Measurements from ENCODE around the gene ZBTB20. TPM values are rescaled to one million over a fixed set of nuclear protein-coding genes. Genes with fewer than 3 reads are reported as not detected.

The ZBTB20 gene
- total and polyA plus RNA-seq, 10 of the 15 experiments (the other 5 are each of a cell fraction or from before 2014, with no cell fraction given): 0.20 to 5.5 (median 2.2) TPM

GRCh38 chr3:114790752-114791151, 356.3 kb downstream of the ZBTB20 start:
- H4K20me1 ChIP-seq (ENCODE audit: control insufficient read depth, insufficient read depth): no peaks in the 10 kb centered on the region
- no peak overlapping the region for H3K4me3 ChIP-seq
- POLR2A ChIA-PET: no interaction called here
- DNase-seq (ENCODE audit: low read depth, low spot score) (no peak), ATAC-seq (no peak), FAIRE-seq (no peak)
- no peak overlapping the region for H3K4me2 ChIP-seq (ENCODE audit: control insufficient read depth, insufficient read depth)
- no peak overlapping the region for H2AFZ ChIP-seq (ENCODE audit: control insufficient read depth, low read depth, low read length)
- no peaks in the 10 kb centered on the region for H3K9me3 ChIP-seq (replicated peaks; ENCODE audit: control insufficient read depth, insufficient read depth, low read length)
- H3K27ac ChIP-seq (ENCODE audit: control insufficient read depth, insufficient read depth): no peak overlapping the region
- CTCF ChIA-PET: interaction anchor here (0.7 kb wide), 1 partner anchor 21 kb away, joined by 3 read pairs; no protein-coding TSS in a partner anchor
- in situ Hi-C loops (cut with MboI) (no loop called here), intact Hi-C loops (cut with micrococcal nuclease; ENCODE audit: unreplicated experiment) (no loop called here)
- H3K9ac ChIP-seq (ENCODE audit: control insufficient read depth, insufficient read depth, low read length): no peak overlapping the region
- H3K79me2 ChIP-seq (ENCODE audit: control insufficient read depth, insufficient read depth, low read length): no peaks in the 10 kb centered on the region
- RAD21 ChIA-PET (ENCODE audit: unreplicated experiment): no interaction called here
- BruUV-seq (replicated peaks): no TSS peak
- SMC1A ChIA-PET (ENCODE audit: uncharacterized antibody, unreplicated experiment): interaction anchor here (1.2 kb wide), 1 partner anchor 19 kb away, joined by 3 read pairs; no protein-coding TSS in a partner anchor
- H3K36me3 ChIP-seq (ENCODE audit: control insufficient read depth in 2 of 2, insufficient read depth in 2 of 2, low read length in 1 of 2): no peaks in the 10 kb centered on the region
- H3K4me1 ChIP-seq (ENCODE audit: control insufficient read depth, insufficient read depth, low read length): no peaks in the 10 kb centered on the region
- no peak for TF ChIP-seq YY1 (IDR thresholded peaks at IDR 0.05; ENCODE audit: low read depth, low read length)
- no peak for TF ChIP-seq POLR2A (IDR thresholded peaks at IDR 0.05; ENCODE audit: low read depth, low read length)
- TF ChIP-seq, protein P1, sequence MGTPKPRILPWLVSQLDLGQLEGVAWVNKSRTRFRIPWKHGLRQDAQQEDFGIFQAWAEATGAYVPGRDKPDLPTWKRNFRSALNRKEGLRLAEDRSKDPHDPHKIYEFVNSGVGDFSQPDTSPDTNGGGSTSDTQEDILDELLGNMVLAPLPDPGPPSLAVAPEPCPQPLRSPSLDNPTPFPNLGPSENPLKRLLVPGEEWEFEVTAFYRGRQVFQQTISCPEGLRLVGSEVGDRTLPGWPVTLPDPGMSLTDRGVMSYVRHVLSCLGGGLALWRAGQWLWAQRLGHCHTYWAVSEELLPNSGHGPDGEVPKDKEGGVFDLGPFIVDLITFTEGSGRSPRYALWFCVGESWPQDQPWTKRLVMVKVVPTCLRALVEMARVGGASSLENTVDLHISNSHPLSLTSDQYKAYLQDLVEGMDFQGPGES (IDR thresholded peaks at IDR 0.05): no peak
- no peak for TF ChIP-seq EZH2 (IDR thresholded peaks at IDR 0.05; ENCODE audit: borderline replicate concordance, control insufficient read depth, low read depth, low read length)
- no peak for TF ChIP-seq TARDBP (IDR thresholded peaks at IDR 0.05; ENCODE audit: borderline replicate concordance)
- TF ChIP-seq, protein P2, sequence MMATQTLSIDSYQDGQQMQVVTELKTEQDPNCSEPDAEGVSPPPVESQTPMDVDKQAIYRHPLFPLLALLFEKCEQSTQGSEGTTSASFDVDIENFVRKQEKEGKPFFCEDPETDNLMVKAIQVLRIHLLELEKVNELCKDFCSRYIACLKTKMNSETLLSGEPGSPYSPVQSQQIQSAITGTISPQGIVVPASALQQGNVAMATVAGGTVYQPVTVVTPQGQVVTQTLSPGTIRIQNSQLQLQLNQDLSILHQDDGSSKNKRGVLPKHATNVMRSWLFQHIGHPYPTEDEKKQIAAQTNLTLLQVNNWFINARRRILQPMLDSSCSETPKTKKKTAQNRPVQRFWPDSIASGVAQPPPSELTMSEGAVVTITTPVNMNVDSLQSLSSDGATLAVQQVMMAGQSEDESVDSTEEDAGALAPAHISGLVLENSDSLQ (IDR thresholded peaks at IDR 0.05): no peak
- TF ChIP-seq MTA3 (IDR thresholded peaks at IDR 0.05; ENCODE audit: borderline replicate concordance, low read length): no peak
- no peak for TF ChIP-seq HDAC2 (IDR thresholded peaks at IDR 0.05)
- TF ChIP-seq SUPT20H (IDR thresholded peaks at IDR 0.05; ENCODE audit: borderline replicate concordance, control insufficient read depth, low read depth, low read length): no peak
- no peak for TF ChIP-seq MEF2B (IDR thresholded peaks at IDR 0.05; ENCODE audit: partially characterized antibody, poor library complexity, severe bottlenecking)
- TF ChIP-seq RELA (IDR thresholded peaks at IDR 0.05; ENCODE audit: borderline replicate concordance, partially characterized antibody): no peak
- H3K27me3 ChIP-seq (replicated peaks in 1 of 2; ENCODE audit: control insufficient read depth in 2 of 2, insufficient read depth in 2 of 2, low read length in 1 of 2): no peaks in the 10 kb centered on the region
